SK-N-SH (cell line): ENCODE results near the gene PAMR1. TPM values are rescaled to one million over a fixed set of nuclear protein-coding genes. Genes with fewer than 3 reads are reported as not detected.

ENCODE experiments used
- CTCF ChIA-PET: fragments of 300-600, 350-600 bp; formaldehyde crosslinking; extraction: SDS; loops from one replicate; lab custom pipeline; 2021; lab: Yijun Ruan, JAX
- POLR2A ChIA-PET: fragments of 350-600 bp; sonication (Branson Sonifier 250); formaldehyde crosslinking; extraction: SDS; loops from one replicate; lab custom pipeline; 2020; ENCODE audit warnings: antibody characterized with exemption, inconsistent platforms; lab: Yijun Ruan, JAX
- DNase-seq: peaks from one replicate; pipeline ENCODE4 v3.0.0; 2012
- H2AFZ ChIP-seq: fragments of 200-600 bp; sonication (generic); 2 replicates; pipeline ENCODE4 v1.8.1; 2016; ENCODE audit warnings: antibody characterized with exemption, mild to moderate bottlenecking, low read depth
- H3F3A ChIP-seq: fragments of 200-600 bp; sonication (generic); replicated peaks from 2 replicates; pipeline ENCODE3; 2016; ENCODE audit warnings: antibody characterized with exemption, mild to moderate bottlenecking; ENCODE audit not compliant: insufficient read depth
- H3K27ac ChIP-seq, 2 experiments: fragments of 200-500 bp in 1 of 2; fragments of 200-600 bp in 1 of 2; sonication (Bioruptor generic) in 1 of 2; sonication (generic), shearing (Covaris generic) in 1 of 2; 2 replicates each; pipeline versions ENCODE4 v1.5.1 to v1.6.1; 2014 to 2016; ENCODE audit warnings: low read depth in 2 of 2, inconsistent platforms in 1 of 2, low read length in 1 of 2, mild to moderate bottlenecking in 1 of 2, mixed read lengths in 1 of 2
- H3K27me3 ChIP-seq: fragments of 200-600 bp; sonication (generic), shearing (Covaris generic); 2 replicates; pipeline ENCODE4 v1.6.1; 2016; ENCODE audit warnings: mixed run types; ENCODE audit not compliant: insufficient read depth
- H3K36me3 ChIP-seq, 2 experiments: fragments of 200-500 bp in 1 of 2; fragments of 200-600 bp in 1 of 2; sonication (Bioruptor generic) in 1 of 2; sonication (generic) in 1 of 2; replicated peaks in 1 of 2; 2 replicates each; pipeline versions ENCODE3 to v1.5.1; 2014 to 2016; ENCODE audit warnings: low read length in 1 of 2, mild to moderate bottlenecking in 1 of 2; ENCODE audit not compliant: insufficient read depth in 2 of 2, control insufficient read depth in 1 of 2
- H3K4me1 ChIP-seq, 2 experiments: fragments of 200-500 bp in 1 of 2; fragments of 200-600 bp in 1 of 2; sonication (Bioruptor generic) in 1 of 2; sonication (generic), shearing (Covaris generic) in 1 of 2; 2 replicates each; pipeline versions ENCODE4 v1.5.1 to v1.6.1; 2014 to 2016; ENCODE audit warnings: low read depth in 1 of 2, low read length in 1 of 2, mixed run types in 1 of 2; ENCODE audit not compliant: insufficient read depth in 2 of 2, control insufficient read depth in 1 of 2
- H3K4me2 ChIP-seq: fragments of 200-600 bp; sonication (generic), shearing (Covaris generic); 2 replicates; pipeline ENCODE4 v1.6.1; 2017; ENCODE audit warnings: mixed run types
- H3K4me3 ChIP-seq, 2 experiments: fragments of 200-500 bp in 1 of 2; fragments of 200-600 bp in 1 of 2; sonication (Bioruptor generic) in 1 of 2; sonication (generic), shearing (Covaris generic) in 1 of 2; 2 replicates each; pipeline versions ENCODE4 v1.5.1 to v1.8.1; 2014 to 2016; ENCODE audit warnings: low read depth in 2 of 2, inconsistent platforms in 1 of 2, low read length in 1 of 2, mild to moderate bottlenecking in 1 of 2, mixed read lengths in 1 of 2, moderate library complexity in 1 of 2
- H3K79me2 ChIP-seq: fragments of 200-600 bp; sonication (generic); 2 replicates; pipeline ENCODE4 v1.8.1; 2017; ENCODE audit warnings: mild to moderate bottlenecking; ENCODE audit not compliant: insufficient read depth
- H3K9ac ChIP-seq: fragments of 200-600 bp; sonication (generic); 2 replicates; pipeline ENCODE4 v1.6.1; 2017; ENCODE audit warnings: mixed run types
- H3K9me2 ChIP-seq: fragments of 200-600 bp; sonication (generic); 2 replicates; pipeline ENCODE4 v1.6.1; 2017; ENCODE audit warnings: mixed run types
- H3K9me3 ChIP-seq: fragments of 200-600 bp; sonication (generic); 2 replicates; pipeline ENCODE4 v1.6.1; 2017; ENCODE audit warnings: mixed run types, mild to moderate bottlenecking, moderate library complexity
- H4K20me1 ChIP-seq: fragments of 200-600 bp; sonication (generic); 2 replicates; pipeline ENCODE4 v1.6.1; 2017; ENCODE audit warnings: mild to moderate bottlenecking, mixed run types; ENCODE audit not compliant: insufficient read depth
- CHD2 ChIP-seq: fragments of 150-350 bp; IDR thresholded peaks from 2 replicates; pipeline ENCODE4 v1.6.1; 2018; ENCODE audit warnings: low read length; ENCODE audit not compliant: partially characterized antibody
- ELF1 ChIP-seq: IDR thresholded peaks from 2 replicates; pipeline ENCODE4 v1.4.0; 2012
- FOXJ3 ChIP-seq: sonication (generic); formaldehyde crosslinking; IDR thresholded peaks from 2 replicates; pipeline ENCODE4 v1.5.1; 2020; ENCODE audit warnings: mild to moderate bottlenecking, missing genetic modification reagents
- GABPA ChIP-seq: IDR thresholded peaks from 2 replicates; pipeline ENCODE4 v1.4.0; 2012; ENCODE audit warnings: low read depth, mild to moderate bottlenecking
- IRF3 ChIP-seq: fragments of 150-350 bp; IDR thresholded peaks from 2 replicates; pipeline ENCODE4 v1.6.1; 2016; ENCODE audit warnings: mild to moderate bottlenecking, low read depth, low read length
- MEF2A ChIP-seq: IDR thresholded peaks from 2 replicates; pipeline ENCODE4 v1.4.0; 2012; ENCODE audit warnings: low read depth, borderline replicate concordance
- MXI1 ChIP-seq: IDR thresholded peaks from 2 replicates; pipeline ENCODE4 v1.6.1; 2012; ENCODE audit warnings: mild to moderate bottlenecking, low read depth, low read length, improper control_type of control experiment
- NFIC ChIP-seq: IDR thresholded peaks from 2 replicates; pipeline ENCODE4 v1.4.0; 2012; ENCODE audit warnings: borderline replicate concordance
- NRF1 ChIP-seq: IDR thresholded peaks from 2 replicates; pipeline ENCODE4 v1.6.1; 2012; ENCODE audit warnings: low read depth, mild to moderate bottlenecking, low read length
- PBX3 ChIP-seq: IDR thresholded peaks from 2 replicates; pipeline ENCODE4; 2012
- RAD21 ChIP-seq: IDR thresholded peaks from 2 replicates; pipeline ENCODE4 v1.6.1; 2012; ENCODE audit warnings: mild to moderate bottlenecking, low read length
- REST ChIP-seq: IDR thresholded peaks from 2 replicates; pipeline ENCODE4 v1.6.1; 2012; ENCODE audit warnings: mild to moderate bottlenecking, low read depth, low read length, moderate library complexity
- SMC3 ChIP-seq: IDR thresholded peaks from 2 replicates; pipeline ENCODE4 v1.6.1; 2012; ENCODE audit warnings: low read depth, low read length, improper control_type of control experiment
- TEAD4 ChIP-seq: IDR thresholded peaks from 2 replicates; pipeline ENCODE4 v1.4.0; 2012; ENCODE audit warnings: mild to moderate bottlenecking, borderline replicate concordance; ENCODE audit not compliant: insufficient read depth
- YY1 ChIP-seq: IDR thresholded peaks from 2 replicates; pipeline ENCODE4 v1.4.0; 2012; ENCODE audit warnings: low read depth, mild to moderate bottlenecking
- WGBS: methylation state at CpG from one replicate; pipeline ENCODE4 v1.1.6; 2017; ENCODE audit warnings: low lambda C conversion rate; 5-methylcytosine and 5-hydroxymethylcytosine counted together
- polyA plus RNA-seq, 3 experiments: library from polyadenylated mRNA; depleted of rRNA; stranded (reverse); fragments of >200 nt; gene quantifications; 2 replicates each; pipeline ENCODE4 v1.2.3, GENCODE V29; 2012
- TF ChIP-seq, protein P1 (sequence below): fragments of 200-600 bp; sonication (generic); IDR thresholded peaks from 2 replicates; pipeline ENCODE4 v1.6.1; 2017; ENCODE audit warnings: antibody characterized with exemption, mild to moderate bottlenecking, moderate library complexity

The PAMR1 gene
- polyA plus RNA-seq, 1 of the 3 experiments (the other 2 are of a cell fraction), result 0.31 TPM

DNA sequence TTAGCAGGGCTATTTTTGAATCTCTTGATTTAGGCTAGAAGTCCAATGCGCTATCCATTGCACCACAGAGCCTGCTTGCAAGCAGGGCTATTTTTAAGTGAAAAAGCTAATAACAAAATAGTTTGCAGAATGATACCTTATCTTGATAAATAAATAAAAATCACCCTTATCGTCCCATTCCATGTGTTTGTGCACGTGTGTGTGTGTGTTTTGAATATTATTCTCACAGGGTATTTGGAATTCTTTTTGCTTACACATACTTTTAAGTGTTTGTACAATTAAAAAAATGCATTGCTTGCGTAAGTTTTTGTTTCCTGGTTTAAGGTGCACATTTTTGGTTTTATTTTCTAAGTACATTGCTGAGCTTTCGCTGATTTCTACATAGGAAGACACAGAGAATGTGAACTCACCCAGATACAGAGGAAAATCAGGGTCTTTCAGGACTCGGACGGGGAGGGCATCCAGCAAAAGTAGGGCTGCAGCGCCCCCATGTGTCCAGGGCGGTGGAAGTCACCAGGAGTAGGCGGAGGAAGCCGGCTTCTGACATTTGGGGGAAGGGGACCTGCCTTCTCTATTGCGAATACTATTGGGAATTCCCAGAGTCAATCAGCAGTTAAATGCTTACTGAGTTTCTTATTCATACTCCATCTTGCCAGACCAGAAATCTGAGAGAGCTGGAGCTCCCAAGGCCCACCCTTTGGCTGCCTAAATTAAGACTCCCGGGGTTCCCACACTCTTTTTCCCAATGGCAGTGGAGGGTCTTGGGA lies 133.3 kb downstream of the PAMR1 start:
- no peaks in the 10 kb centered on the region for H3K27me3 ChIP-seq
- TF ChIP-seq MXI1 (no peak), SMC3 (peak; percentile 98), GABPA (no peak), TEAD4 (no peak), REST (no peak), NRF1 (peak; percentile 13; the same call in 1 of the 2 replicates), PBX3 (no peak), ELF1 (no peak), CHD2 (peak; percentile 42), IRF3 (no peak), FOXJ3 (CRISPR knock-in tag) (no peak), MEF2A (no peak), YY1 (no peak), NFIC (no peak), RAD21 (peak; percentile 99)
- TF ChIP-seq, protein P1, sequence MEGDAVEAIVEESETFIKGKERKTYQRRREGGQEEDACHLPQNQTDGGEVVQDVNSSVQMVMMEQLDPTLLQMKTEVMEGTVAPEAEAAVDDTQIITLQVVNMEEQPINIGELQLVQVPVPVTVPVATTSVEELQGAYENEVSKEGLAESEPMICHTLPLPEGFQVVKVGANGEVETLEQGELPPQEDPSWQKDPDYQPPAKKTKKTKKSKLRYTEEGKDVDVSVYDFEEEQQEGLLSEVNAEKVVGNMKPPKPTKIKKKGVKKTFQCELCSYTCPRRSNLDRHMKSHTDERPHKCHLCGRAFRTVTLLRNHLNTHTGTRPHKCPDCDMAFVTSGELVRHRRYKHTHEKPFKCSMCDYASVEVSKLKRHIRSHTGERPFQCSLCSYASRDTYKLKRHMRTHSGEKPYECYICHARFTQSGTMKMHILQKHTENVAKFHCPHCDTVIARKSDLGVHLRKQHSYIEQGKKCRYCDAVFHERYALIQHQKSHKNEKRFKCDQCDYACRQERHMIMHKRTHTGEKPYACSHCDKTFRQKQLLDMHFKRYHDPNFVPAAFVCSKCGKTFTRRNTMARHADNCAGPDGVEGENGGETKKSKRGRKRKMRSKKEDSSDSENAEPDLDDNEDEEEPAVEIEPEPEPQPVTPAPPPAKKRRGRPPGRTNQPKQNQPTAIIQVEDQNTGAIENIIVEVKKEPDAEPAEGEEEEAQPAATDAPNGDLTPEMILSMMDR, result peak; percentile 98
- H3F3A ChIP-seq, result no peaks in the 10 kb centered on the region
- peak; percentile 84 for DNase-seq
- H3K36me3 ChIP-seq, result no peaks in the 10 kb centered on the region
- peak overlapping the region in 1 of 2 experiments; percentile 10; a peak in 1 of 4 replicates for H3K4me3 ChIP-seq
- H3K4me1 ChIP-seq, result peaks cover 5 to 28% of the 10 kb centered on the region in 2 experiments; a peak in 2 of 4 replicates
- no peaks in the 10 kb centered on the region for H3K9me2 ChIP-seq
- ChIA-PET CTCF (interaction anchor here (0.6 to 10.6 kb wide), 79 partner anchors 9 to 1242 kb away, joined by 3 to 92 read pairs (median 4); partner anchors contain the start of genes CD44 and ELF5), POLR2A (no interaction called here)
- no peak overlapping the region for H3K4me2 ChIP-seq
- H3K27ac ChIP-seq, result no peak overlapping the region
- no peaks in the 10 kb centered on the region for H4K20me1 ChIP-seq
- no peaks in the 10 kb centered on the region for H3K79me2 ChIP-seq
- 32% methylated on average over 13 of the region's 13 CpGs for WGBS
- no peaks in the 10 kb centered on the region for H3K9me3 ChIP-seq
- H2AFZ ChIP-seq, result peak overlapping the region; percentile 33; the same call in 1 of the 2 replicates
- no peak overlapping the region for H3K9ac ChIP-seq
